ENCODE results near the gene PAEP.
"Not testable (repeated sequence)": the region's sequence is repeated elsewhere in the genome, so short reads cannot be mapped to it uniquely, and the experiment has no call there.

- TF ChIP-seq RAD21 (IDR thresholded peaks at IDR 0.05); TAF1 (conservative IDR thresholded peaks at IDR 0.05): not testable (repeated sequence)
- TF ChIP-seq, protein P1, sequence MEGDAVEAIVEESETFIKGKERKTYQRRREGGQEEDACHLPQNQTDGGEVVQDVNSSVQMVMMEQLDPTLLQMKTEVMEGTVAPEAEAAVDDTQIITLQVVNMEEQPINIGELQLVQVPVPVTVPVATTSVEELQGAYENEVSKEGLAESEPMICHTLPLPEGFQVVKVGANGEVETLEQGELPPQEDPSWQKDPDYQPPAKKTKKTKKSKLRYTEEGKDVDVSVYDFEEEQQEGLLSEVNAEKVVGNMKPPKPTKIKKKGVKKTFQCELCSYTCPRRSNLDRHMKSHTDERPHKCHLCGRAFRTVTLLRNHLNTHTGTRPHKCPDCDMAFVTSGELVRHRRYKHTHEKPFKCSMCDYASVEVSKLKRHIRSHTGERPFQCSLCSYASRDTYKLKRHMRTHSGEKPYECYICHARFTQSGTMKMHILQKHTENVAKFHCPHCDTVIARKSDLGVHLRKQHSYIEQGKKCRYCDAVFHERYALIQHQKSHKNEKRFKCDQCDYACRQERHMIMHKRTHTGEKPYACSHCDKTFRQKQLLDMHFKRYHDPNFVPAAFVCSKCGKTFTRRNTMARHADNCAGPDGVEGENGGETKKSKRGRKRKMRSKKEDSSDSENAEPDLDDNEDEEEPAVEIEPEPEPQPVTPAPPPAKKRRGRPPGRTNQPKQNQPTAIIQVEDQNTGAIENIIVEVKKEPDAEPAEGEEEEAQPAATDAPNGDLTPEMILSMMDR (IDR thresholded peaks at IDR 0.05; ENCODE audit: low read depth, low read length, missing input control) = not testable (repeated sequence)
- TF ChIP-seq, protein P2, sequence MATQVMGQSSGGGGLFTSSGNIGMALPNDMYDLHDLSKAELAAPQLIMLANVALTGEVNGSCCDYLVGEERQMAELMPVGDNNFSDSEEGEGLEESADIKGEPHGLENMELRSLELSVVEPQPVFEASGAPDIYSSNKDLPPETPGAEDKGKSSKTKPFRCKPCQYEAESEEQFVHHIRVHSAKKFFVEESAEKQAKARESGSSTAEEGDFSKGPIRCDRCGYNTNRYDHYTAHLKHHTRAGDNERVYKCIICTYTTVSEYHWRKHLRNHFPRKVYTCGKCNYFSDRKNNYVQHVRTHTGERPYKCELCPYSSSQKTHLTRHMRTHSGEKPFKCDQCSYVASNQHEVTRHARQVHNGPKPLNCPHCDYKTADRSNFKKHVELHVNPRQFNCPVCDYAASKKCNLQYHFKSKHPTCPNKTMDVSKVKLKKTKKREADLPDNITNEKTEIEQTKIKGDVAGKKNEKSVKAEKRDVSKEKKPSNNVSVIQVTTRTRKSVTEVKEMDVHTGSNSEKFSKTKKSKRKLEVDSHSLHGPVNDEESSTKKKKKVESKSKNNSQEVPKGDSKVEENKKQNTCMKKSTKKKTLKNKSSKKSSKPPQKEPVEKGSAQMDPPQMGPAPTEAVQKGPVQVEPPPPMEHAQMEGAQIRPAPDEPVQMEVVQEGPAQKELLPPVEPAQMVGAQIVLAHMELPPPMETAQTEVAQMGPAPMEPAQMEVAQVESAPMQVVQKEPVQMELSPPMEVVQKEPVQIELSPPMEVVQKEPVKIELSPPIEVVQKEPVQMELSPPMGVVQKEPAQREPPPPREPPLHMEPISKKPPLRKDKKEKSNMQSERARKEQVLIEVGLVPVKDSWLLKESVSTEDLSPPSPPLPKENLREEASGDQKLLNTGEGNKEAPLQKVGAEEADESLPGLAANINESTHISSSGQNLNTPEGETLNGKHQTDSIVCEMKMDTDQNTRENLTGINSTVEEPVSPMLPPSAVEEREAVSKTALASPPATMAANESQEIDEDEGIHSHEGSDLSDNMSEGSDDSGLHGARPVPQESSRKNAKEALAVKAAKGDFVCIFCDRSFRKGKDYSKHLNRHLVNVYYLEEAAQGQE (IDR thresholded peaks at IDR 0.05) = not testable (repeated sequence)
- TF ChIP-seq, protein P3, sequence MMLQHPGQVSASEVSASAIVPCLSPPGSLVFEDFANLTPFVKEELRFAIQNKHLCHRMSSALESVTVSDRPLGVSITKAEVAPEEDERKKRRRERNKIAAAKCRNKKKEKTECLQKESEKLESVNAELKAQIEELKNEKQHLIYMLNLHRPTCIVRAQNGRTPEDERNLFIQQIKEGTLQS (IDR thresholded peaks at IDR 0.05) = not testable (repeated sequence)
Measured at GRCh38 chr9:135543262-135543894, 18.2 kb upstream of the PAEP start.
